CD14-positive monocyte (primary cell): ENCODE measurements around the gene HECW1. TPM values are rescaled to one million over a fixed set of nuclear protein-coding genes. Genes with fewer than 3 reads are reported as not detected.
A peak's percentile ranks its signal among the peaks of the same experiment; 100 is the strongest.

Source experiments
- DNase-seq, 3 donors: peaks; one replicate each; pipeline ENCODE4 v3.0.0-alpha.2; 2011 to 2022
- H2AFZ ChIP-seq: 2 replicates; pipeline ENCODE4 v1.6.0; 2012; ENCODE audit warnings: mild to moderate bottlenecking, low read depth, low read length, inconsistent platforms; ENCODE audit not compliant: insufficient read depth, poor library complexity, severe bottlenecking
- H3K27ac ChIP-seq, 2 donors: 1 replicate in 1 of 2; 2 replicates in 1 of 2; pipeline ENCODE4 v1.5.1; 2012 to 2013; ENCODE audit warnings: low read length in 2 of 2, control low read depth in 1 of 2, inconsistent platforms in 1 of 2, low read depth in 1 of 2, mild to moderate bottlenecking in 1 of 2
- H3K27me3 ChIP-seq, 2 donors: one replicate each; pipeline versions ENCODE4 v1.6.0 to v1.6.1; 2011 to 2013; ENCODE audit warnings: low read length in 2 of 2; ENCODE audit not compliant: control insufficient read depth in 2 of 2, insufficient read depth in 2 of 2
- H3K36me3 ChIP-seq, 2 donors: replicated peaks in 1 of 2; 1 replicate in 1 of 2; 2 replicates in 1 of 2; pipeline versions ENCODE4 v1.5.1 to v1.6.1; 2012 to 2013; ENCODE audit warnings: low read length in 2 of 2, control low read depth in 1 of 2, inconsistent platforms in 1 of 2, mild to moderate bottlenecking in 1 of 2; ENCODE audit not compliant: insufficient read depth in 2 of 2, control insufficient read depth in 1 of 2
- H3K4me1 ChIP-seq, 2 donors: 1 replicate in 1 of 2; 2 replicates in 1 of 2; pipeline versions ENCODE4 v1.5.1 to v1.6.1; 2012 to 2013; ENCODE audit warnings: low read length in 2 of 2, control low read depth in 1 of 2, inconsistent platforms in 1 of 2, mild to moderate bottlenecking in 1 of 2, moderate library complexity in 1 of 2; ENCODE audit not compliant: insufficient read depth in 2 of 2, control insufficient read depth in 1 of 2
- H3K4me2 ChIP-seq: replicated peaks from 2 replicates; pipeline ENCODE3; 2012; ENCODE audit warnings: low read length, moderate library complexity, mild to moderate bottlenecking; ENCODE audit not compliant: poor library complexity, severe bottlenecking; ENCODE audit errors: extremely low read depth
- H3K4me3 ChIP-seq, 3 experiments: fragments of 200-600 bp in 1 of 3; sonication (generic) in 1 of 3; replicated peaks in 1 of 3; 1 replicate in 2 of 3; 2 replicates in 1 of 3; pipeline ENCODE4 v1.5.1; 2011 to 2013; ENCODE audit warnings: low read length in 3 of 3, mild to moderate bottlenecking in 3 of 3, control low read depth in 2 of 3, low read depth in 2 of 3, inconsistent platforms in 1 of 3, moderate library complexity in 1 of 3
- H3K79me2 ChIP-seq: 2 replicates; pipeline ENCODE4 v1.6.0; 2012; ENCODE audit warnings: mild to moderate bottlenecking, control low read depth, inconsistent platforms, low read length, moderate library complexity; ENCODE audit not compliant: insufficient read depth
- H3K9ac ChIP-seq: 2 replicates; pipeline ENCODE4 v1.6.0; 2017; ENCODE audit warnings: low read length, mild to moderate bottlenecking; ENCODE audit not compliant: insufficient read depth, poor library complexity, severe bottlenecking
- H3K9me3 ChIP-seq, 2 donors: replicated peaks in 1 of 2; 1 replicate in 1 of 2; 2 replicates in 1 of 2; pipeline versions ENCODE4 v1.5.1 to v1.6.1; 2012 to 2013; ENCODE audit warnings: low read length in 2 of 2, control low read depth in 1 of 2; ENCODE audit not compliant: control insufficient read depth in 1 of 2, insufficient read depth in 1 of 2
- H4K20me1 ChIP-seq: 2 replicates; pipeline ENCODE4 v1.6.0; 2012; ENCODE audit warnings: mild to moderate bottlenecking, low read length, control low read depth, moderate library complexity; ENCODE audit not compliant: insufficient read depth
- H3K27ac Mint-ChIP-seq, 7 donors: one replicate each; pipeline ENCODE4 v1.8.0; 2020; ENCODE audit warnings: mild to moderate bottlenecking in 7 of 7, mixed read lengths in 7 of 7, moderate library complexity in 6 of 7, inconsistent platforms in 2 of 7
- H3K27me3 Mint-ChIP-seq, 3 donors: one replicate each; pipeline ENCODE4 v1.8.0; 2021 to 2022; ENCODE audit warnings: low read depth in 3 of 3, mild to moderate bottlenecking in 3 of 3, mixed read lengths in 3 of 3, moderate library complexity in 3 of 3, inconsistent platforms in 1 of 3
- H3K36me3 Mint-ChIP-seq, 2 donors: one replicate each; pipeline ENCODE4 v1.8.0; 2020; ENCODE audit warnings: mixed read lengths in 2 of 2, inconsistent platforms in 1 of 2, mild to moderate bottlenecking in 1 of 2
- H3K4me1 Mint-ChIP-seq: one replicate; pipeline ENCODE4 v1.8.0; 2020; ENCODE audit warnings: mild to moderate bottlenecking, mixed read lengths
- H3K4me3 Mint-ChIP-seq, 2 donors: one replicate each; pipeline ENCODE4 v1.8.0; 2020; ENCODE audit warnings: mild to moderate bottlenecking in 2 of 2, mixed read lengths in 2 of 2, moderate library complexity in 1 of 2
- H3K9me3 Mint-ChIP-seq, 7 donors: one replicate each; pipeline ENCODE4 v1.8.0; 2020 to 2022; ENCODE audit warnings: mixed read lengths in 7 of 7, mild to moderate bottlenecking in 6 of 7, moderate library complexity in 6 of 7, inconsistent platforms in 2 of 7
- CTCF ChIP-seq: fragments of 200-600 bp; IDR thresholded peaks from one replicate; pipeline ENCODE4 v1.8.0; 2022; ENCODE audit warnings: antibody characterized with exemption, mild to moderate bottlenecking
- WGBS: methylation state at CpG from one replicate; pipeline ENCODE4 v1.1.5; 2013; ENCODE audit warnings: missing lambda C conversion rate; ENCODE audit not compliant: insufficient coverage; 5-methylcytosine and 5-hydroxymethylcytosine counted together
- intact Hi-C, 2 donors: fragments of 100-400 bp; cut with micrococcal nuclease; formaldehyde crosslinking; loops; one replicate each; pipeline versions ENCODE4 v1.15.0 to v1.15.1; 2023
- polyA plus RNA-seq, 3 donors: library from polyadenylated mRNA; depleted of rRNA in 1 of 3; unstranded in 2 of 3; stranded (reverse) in 1 of 3; fragments of 300-500 nt in 2 of 3; fragments of >200 nt in 1 of 3; fragmentation: Illumina TruSeq in 2 of 3; gene quantifications; 1 replicate in 2 of 3; 2 replicates in 1 of 3; pipeline ENCODE4 v1.2.3, GENCODE V29; 2012 to 2021

Gene HECW1
- polyA plus RNA-seq, 3 donors, result not detected

GRCh38 chr7:43108255-43109011 is 4.0 kb upstream of the HECW1 start:
- intact Hi-C loops, result no loop called here
- Histone ChIP-seq H2AFZ (no peak overlapping the region), H3K79me2 (no peaks in the 10 kb centered on the region), H4K20me1 (no peaks in the 10 kb centered on the region), H3K4me1 (peaks cover 5 to 10% of the 10 kb centered on the region in 2 donors), H3K27ac (no peak overlapping the region), H3K4me2 (no peak overlapping the region), H3K4me3 (no peak overlapping the region), H3K36me3 (no peaks in the 10 kb centered on the region), H3K9ac (no peak overlapping the region), H3K27me3 (peaks cover 39 to 55% of the 10 kb centered on the region in 2 donors), H3K9me3 (peaks cover 0 to 14% of the 10 kb centered on the region in 2 donors)
- Mint-ChIP-seq H3K36me3 (peaks cover 0 to 4% of the 10 kb centered on the region in 2 donors), H3K9me3 (peaks cover 0 to 5% (median 3%) of the 10 kb centered on the region in 7 donors), H3K4me3 (no peak overlapping the region), H3K27me3 (peaks cover 41 to 56% (median 44%) of the 10 kb centered on the region in 3 donors), H3K27ac (no peak overlapping the region), H3K4me1 (peaks cover 3% of the 10 kb centered on the region)
- peak; percentile 76 for TF ChIP-seq CTCF
- peak in 2 of 3 donors; percentile 4 to 17 for DNase-seq
- 0% methylated on average over 2 of the region's 3 CpGs for WGBS

- intact Hi-C loops, result no loop called here
- H3K4me3 Mint-ChIP-seq, result peak overlapping the region in 1 of 2 donors; percentile 68
- Histone ChIP-seq H3K9ac (no peak overlapping the region), H3K9me3 (peaks cover 0 to 25% of the 10 kb centered on the region in 2 donors), H3K36me3 (no peaks in the 10 kb centered on the region), H3K79me2 (no peaks in the 10 kb centered on the region), H3K4me1 (peaks cover 9 to 13% of the 10 kb centered on the region in 2 donors), H3K27me3 (peaks cover 61 to 72% of the 10 kb centered on the region in 2 donors), H3K27ac (no peak overlapping the region), H3K4me3 (no peak overlapping the region), H2AFZ (no peak overlapping the region), H3K4me2 (no peak overlapping the region), H4K20me1 (no peaks in the 10 kb centered on the region)
- 79% methylated on average over 2 of the region's 3 CpGs for WGBS
- peaks cover 0 to 4% of the 10 kb centered on the region in 2 donors for H3K36me3 Mint-ChIP-seq
- peaks cover 0 to 12% (median 5%) of the 10 kb centered on the region in 7 donors for H3K9me3 Mint-ChIP-seq
- DNase-seq, result no peak
- no peak overlapping the region for H3K27ac Mint-ChIP-seq
- H3K27me3 Mint-ChIP-seq, result peaks cover 56 to 72% (median 58%) of the 10 kb centered on the region in 3 donors
- peaks cover 8% of the 10 kb centered on the region for H3K4me1 Mint-ChIP-seq
- TF ChIP-seq CTCF, result no peak
These were observed 1.5 kb upstream of the HECW1 start for GRCh38 chr7:43110791-43111535.
